Measurements from ENCODE around the gene AIF1. TPM values are rescaled to one million over a fixed set of nuclear protein-coding genes. Genes with fewer than 3 reads are reported as not detected.

The AIF1 gene
- total RNA-seq (2014; rRNA removed) (not detected in 2 replicates), Bru-seq, nascent RNA (not detected), BruChase-seq, experiment 1, labeled RNA remaining after a 6-hour chase (not detected), BruChase-seq, experiment 2, labeled RNA remaining after a 2-hour chase (not detected)
- long read RNA-seq = 0 reads

- Histone ChIP-seq H3K4me2 (ENCODE audit: low read length) (no peak within 1 kb of the TSS), H3K9me2 (replicated peaks; ENCODE audit: low read length) (no peaks in the 10 kb centered on the region), H4K20me1 (ENCODE audit: low read length) (no peaks in the 10 kb centered on the region), H3K79me2 (ENCODE audit: low read length) (no peaks in the 10 kb centered on the region), H3K36me3 (ENCODE audit: low read depth, low read length) (no peaks in the 10 kb centered on the region), H3K27ac (ENCODE audit: low read length) (no peak within 1 kb of the TSS), H3K9me3 (ENCODE audit: low read length) (no peaks in the 10 kb centered on the region), H3K4me3 (ENCODE audit: low read length) (no peak within 1 kb of the TSS), H3K4me1 (ENCODE audit: insufficient read depth, low read length) (0 out of 2 replicates have a peak, but pooled peaks cover 3% of the 10 kb centered on the region), H3K9ac (ENCODE audit: low read length) (no peak within 1 kb of the TSS), H3K27me3 (ENCODE audit: low read length) (no peaks in the 10 kb centered on the region), H2AFZ (ENCODE audit: low read length) (no peak within 1 kb of the TSS), H3F3A (ENCODE audit: low read length, unreplicated experiment) (no peaks in the 10 kb centered on the region)
- BruUV-seq (replicated peaks) = no TSS peak
- ChIA-PET POLR2A (ENCODE audit: unreplicated experiment) (no interaction called here), CTCF (no interaction called here)
- TF ChIP-seq EZH2phosphoT487 (IDR thresholded peaks at IDR 0.05; ENCODE audit: borderline replicate concordance, low read length) (no peak), CTCF (conservative IDR thresholded peaks at IDR 0.05; ENCODE audit: low read depth, low read length) (no peak), EZH2 (IDR thresholded peaks at IDR 0.05; ENCODE audit: low read length, unreplicated experiment) (no peak)
- DNase-seq (no peak), ATAC-seq (peak; percentile 42; the same call in 1 of the 2 replicates)
- intact Hi-C loops (cut with micrococcal nuclease) = no loop called here
Observed at GRCh38 chr6:31614684-31615578, at the start of gene AIF1. Gene AIF1 (plus strand): TSS chr6:31615234. CDS start chr6:31615330, 96 bp downstream.

- no peak for TF ChIP-seq CTCF (conservative IDR thresholded peaks at IDR 0.05; ENCODE audit: low read depth, low read length)
- no peak for TF ChIP-seq EZH2 (IDR thresholded peaks at IDR 0.05; ENCODE audit: low read length, unreplicated experiment)
- no peak for TF ChIP-seq EZH2phosphoT487 (IDR thresholded peaks at IDR 0.05; ENCODE audit: borderline replicate concordance, low read length)
- ChIA-PET CTCF (no interaction called here), POLR2A (ENCODE audit: unreplicated experiment) (no interaction called here)
- intact Hi-C loops (cut with micrococcal nuclease) = no loop called here
- H3K36me3 ChIP-seq (ENCODE audit: low read depth, low read length) = no peaks in the 10 kb centered on the region
- H3K4me1 ChIP-seq (ENCODE audit: insufficient read depth, low read length) = peaks cover 6% of the 10 kb centered on the region
- no peak overlapping the region for H3K27ac ChIP-seq (ENCODE audit: low read length)
- no peaks in the 10 kb centered on the region for H3F3A ChIP-seq (ENCODE audit: low read length, unreplicated experiment)
- no peaks in the 10 kb centered on the region for H3K9me3 ChIP-seq (ENCODE audit: low read length)
- DNase-seq (no peak), ATAC-seq (no peak)
- no TSS peak for BruUV-seq (replicated peaks)
- no peaks in the 10 kb centered on the region for H3K79me2 ChIP-seq (ENCODE audit: low read length)
- no peak overlapping the region for H3K4me2 ChIP-seq (ENCODE audit: low read length)
- H3K27me3 ChIP-seq (ENCODE audit: low read length) = no peaks in the 10 kb centered on the region
- H2AFZ ChIP-seq (ENCODE audit: low read length) = no peak overlapping the region
- no peaks in the 10 kb centered on the region for H4K20me1 ChIP-seq (ENCODE audit: low read length)
- no peaks in the 10 kb centered on the region for H3K9me2 ChIP-seq (replicated peaks; ENCODE audit: low read length)
- H3K9ac ChIP-seq (ENCODE audit: low read length) = no peak overlapping the region
- H3K4me3 ChIP-seq (ENCODE audit: low read length) = no peak overlapping the region
Observed at GRCh38 chr6:31567531-31568370, 47.3 kb upstream of the AIF1 start.

Data from PC-3 (cell line).